GM12878 (cell line): Measurements from ENCODE around the gene JAG1. TPM values are rescaled to one million over a fixed set of nuclear protein-coding genes. Genes with fewer than 3 reads are reported as not detected.

ENCODE experiments used
- ATAC-seq: fragments of 200-7000 bp; cut with Tn5 transposase; 3 replicates; pipeline ENCODE4 v1.9.1; 2020; ENCODE audit warnings: mild to moderate bottlenecking, moderate library complexity
- BruUV-seq: library from RNA; stranded (reverse); fragments of 400-500 nt; replicated peaks from 2 replicates; lab custom pipeline; 2021; lab: Mats Ljungman, UMichigan
- CTCF ChIA-PET: fragments of 300-600 bp; sonication (Branson Sonifier 250); formaldehyde crosslinking; extraction: SDS; loops from one replicate; lab custom pipeline; 2021; ENCODE audit warnings: inconsistent platforms; lab: Yijun Ruan, JAX
- POLR2A ChIA-PET: fragments of 350-600 bp; formaldehyde crosslinking; extraction: SDS; loops from one replicate; lab custom pipeline; 2021; ENCODE audit warnings: inconsistent platforms; lab: Charles Lee
- RAD21 ChIA-PET: fragments of 300-600 bp; sonication (Branson Sonifier 250); formaldehyde crosslinking; loops from one replicate; lab custom pipeline; 2023; ENCODE audit warnings: antibody characterized with exemption; ENCODE audit not compliant: unreplicated experiment; lab: Charles Lee
- SMC1A ChIA-PET: fragments of 300-600 bp; sonication (Branson Sonifier 250); formaldehyde crosslinking; loops from one replicate; lab custom pipeline; 2023; ENCODE audit not compliant: unreplicated experiment, uncharacterized antibody; lab: Charles Lee
- DNase-seq: peaks from one replicate; pipeline ENCODE4 v3.0.0-alpha.2; 2011; ENCODE audit warnings: low read depth, low spot score
- FAIRE-seq: peaks from 3 replicates; lab custom pipeline; 2011; peaks lifted over from hg19 to GRCh38; lab: Jason Lieb, UNC
- H2AFZ ChIP-seq: 2 replicates; pipeline ENCODE4 v1.6.0; 2011; ENCODE audit warnings: low read depth, low read length, control low read depth; ENCODE audit not compliant: control insufficient read depth
- H3K27ac ChIP-seq: 2 replicates; pipeline ENCODE4 v1.5.1; 2011; ENCODE audit warnings: control low read depth; ENCODE audit not compliant: control insufficient read depth, insufficient read depth
- H3K27me3 ChIP-seq, 2 experiments: replicated peaks in 1 of 2; 2 replicates each; pipeline versions ENCODE4 v1.6.0 to v1.6.1; 2011; ENCODE audit warnings: low read length in 1 of 2; ENCODE audit not compliant: control insufficient read depth in 2 of 2, insufficient read depth in 2 of 2
- H3K36me3 ChIP-seq, 2 experiments: 2 replicates each; pipeline ENCODE4 v1.5.1; 2011; ENCODE audit warnings: low read length in 1 of 2; ENCODE audit not compliant: control insufficient read depth in 2 of 2, insufficient read depth in 2 of 2
- H3K4me1 ChIP-seq: 2 replicates; pipeline ENCODE4 v1.6.1; 2011; ENCODE audit warnings: mild to moderate bottlenecking, low read length, moderate library complexity, mixed read lengths; ENCODE audit not compliant: control insufficient read depth, insufficient read depth
- H3K4me2 ChIP-seq: 2 replicates; pipeline ENCODE4 v1.6.0; 2011; ENCODE audit warnings: control low read depth; ENCODE audit not compliant: control insufficient read depth, insufficient read depth
- H3K4me3 ChIP-seq: fragments of 200-600 bp; sonication (generic); 2 replicates; pipeline ENCODE4 v1.5.1; 2016
- H3K79me2 ChIP-seq: 2 replicates; pipeline ENCODE4 v1.6.0; 2011; ENCODE audit warnings: low read length; ENCODE audit not compliant: control insufficient read depth, insufficient read depth
- H3K9ac ChIP-seq: 2 replicates; pipeline ENCODE4 v1.8.0; 2011; ENCODE audit warnings: low read length, control low read depth, mixed read lengths; ENCODE audit not compliant: control insufficient read depth, insufficient read depth
- H3K9me3 ChIP-seq: replicated peaks from 3 replicates; pipeline ENCODE4 v1.5.1; 2011; ENCODE audit warnings: mild to moderate bottlenecking, low read length; ENCODE audit not compliant: control insufficient read depth, insufficient read depth
- H4K20me1 ChIP-seq: 2 replicates; pipeline ENCODE4 v1.6.0; 2011; ENCODE audit not compliant: control insufficient read depth, insufficient read depth
- MEF2B ChIP-seq: fragments of 450-650 bp; IDR thresholded peaks from 2 replicates; pipeline ENCODE4 v1.6.1; 2018; ENCODE audit warnings: mild to moderate bottlenecking, moderate library complexity; ENCODE audit not compliant: partially characterized antibody, poor library complexity, severe bottlenecking
- WGBS: methylation state at CpG from one replicate; pipeline ENCODE4 v1.1.6; 2016; ENCODE audit warnings: low lambda C conversion rate; ENCODE audit not compliant: insufficient replicate concordance, insufficient coverage; ENCODE audit errors: missing lambda C conversion rate; 5-methylcytosine and 5-hydroxymethylcytosine counted together
- in situ Hi-C: fragments of 300-500 bp; cut with MboI; formaldehyde crosslinking; loops from 9 replicates; pipeline ENCODE4 v1.14.3; 2018; ENCODE audit warnings: mixed read lengths
- intact Hi-C: fragments of 100-400 bp; cut with micrococcal nuclease; formaldehyde crosslinking; loops from one replicate; pipeline ENCODE4 v1.14.2; 2022; ENCODE audit not compliant: unreplicated experiment
- polyA plus RNA-seq, 11 experiments: library from polyadenylated mRNA; depleted of rRNA in 4 of 11; unstranded in 6 of 11; stranded (reverse) in 5 of 11; fragments of >200 nt; fragmentation: Nextera tagmentation in 4 of 11; fragmentation: Illumina TruSeq in 1 of 11; extraction: Ambion mirVana in 4 of 11; extraction: Trizol in 1 of 11; gene quantifications; 1 replicate in 1 of 11; 2 replicates in 10 of 11; pipeline versions ENCODE4 v1.2.1 to v1.2.3, GENCODE V29; 2011 to 2016; ENCODE audit warnings: inconsistent platforms in 2 of 11, missing spikeins in 2 of 11, low read depth in 1 of 11
- total RNA-seq, 4 experiments: library from RNA; depleted of rRNA in 3 of 4; stranded (reverse); fragments of >200 nt in 3 of 4; fragmentation: Illumina TruSeq in 1 of 4; extraction: Trizol in 1 of 4; gene quantifications; 2 replicates each; pipeline versions ENCODE4 v1.2.1 to v1.2.3, GENCODE V29; 2013 to 2021
- TF ChIP-seq, protein P1 (sequence below): fragments of 450-650 bp; IDR thresholded peaks from 2 replicates; pipeline ENCODE4 v1.6.1; 2016; ENCODE audit warnings: mild to moderate bottlenecking
- TF ChIP-seq, protein P2 (sequence below): fragments of 450-650 bp; IDR thresholded peaks from 2 replicates; pipeline ENCODE4 v1.6.1; 2014; ENCODE audit warnings: mild to moderate bottlenecking

JAG1 gene
- total and polyA plus RNA-seq, 10 of the 15 experiments (the other 5 are each of a cell fraction or from before 2014, with no cell fraction given), result 0.66 to 6.9 (median 1.8) TPM

DNA sequence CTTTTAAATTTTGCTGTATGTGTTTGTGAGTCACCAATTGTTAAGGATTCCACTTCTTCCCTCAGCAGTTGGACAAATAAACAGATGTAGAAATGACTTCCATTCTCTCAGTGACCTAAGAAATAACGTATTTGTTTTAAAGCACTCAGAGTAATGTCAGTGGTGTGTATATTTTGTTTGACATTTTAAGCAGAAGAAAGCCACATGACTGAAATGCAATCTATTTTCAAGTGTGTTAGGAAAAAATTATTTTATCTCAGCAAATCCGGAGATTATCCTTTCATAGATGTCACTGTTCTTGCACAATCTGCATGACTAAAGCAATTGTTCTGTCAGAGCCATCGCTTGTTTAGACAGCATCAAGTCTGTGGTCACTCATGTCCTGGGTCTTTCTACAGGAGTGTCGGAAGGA is 77.1 kb downstream of the JAG1 start:
- no peaks in the 10 kb centered on the region for H3K9me3 ChIP-seq
- intact Hi-C loops (no loop called here), in situ Hi-C loops (no loop called here)
- ATAC-seq, result no peak
- no TSS peak for BruUV-seq
- H2AFZ ChIP-seq, result no peak overlapping the region
- no peak for DNase-seq
- CTCF ChIA-PET, result interaction anchor here (1.1 to 1.7 kb wide), 2 partner anchors 10 to 13 kb away, joined by 3 to 5 read pairs; no protein-coding TSS in a partner anchor
- RAD21 ChIA-PET, result interaction anchor here (1.6 kb wide), 1 partner anchor 14 kb away, joined by 4 read pairs; no protein-coding TSS in a partner anchor
- FAIRE-seq, result no peak
- H3K4me1 ChIP-seq, result peaks cover 7% of the 10 kb centered on the region; the same call in 1 of the 2 replicates
- no peak for TF ChIP-seq MEF2B
- WGBS, result 99% methylated on average over 4 of the region's 4 CpGs
- no peak overlapping the region for H3K27ac ChIP-seq
- no peaks in the 10 kb centered on the region for H3K27me3 ChIP-seq
- no peak overlapping the region for H3K4me3 ChIP-seq
- H3K9ac ChIP-seq, result no peak overlapping the region
- no peak overlapping the region for H3K4me2 ChIP-seq
- SMC1A ChIA-PET, result interaction anchor here (1.4 to 2.2 kb wide), 3 partner anchors 9 to 947 kb away, joined by 3 to 5 read pairs (median 4); no protein-coding TSS in a partner anchor
- no peaks in the 10 kb centered on the region for H4K20me1 ChIP-seq
- POLR2A ChIA-PET, result no interaction called here
- H3K79me2 ChIP-seq, result no peaks in the 10 kb centered on the region
- no peaks in the 10 kb centered on the region; a peak in 1 of 4 replicates for H3K36me3 ChIP-seq

DNA sequence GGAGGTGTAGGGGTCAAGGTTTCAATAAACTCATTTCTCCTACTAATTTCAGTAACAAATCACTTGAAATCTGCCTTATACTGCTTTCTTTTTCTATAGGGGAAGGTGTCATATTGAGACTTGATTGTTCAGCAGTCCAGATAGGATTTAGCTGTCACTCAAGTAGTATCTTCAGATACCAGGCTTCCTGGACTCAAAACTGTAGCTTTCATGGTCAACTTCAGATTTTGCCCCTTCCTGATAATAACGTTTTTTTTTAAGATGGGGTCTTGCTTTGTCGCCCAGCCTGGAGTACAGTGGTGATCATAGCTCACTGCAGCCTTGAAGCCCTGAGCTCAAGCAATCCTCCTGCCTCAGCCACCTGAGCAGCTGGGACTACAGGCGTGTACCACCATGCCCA is 77.8 kb downstream of the JAG1 start:
- no peak overlapping the region for H3K27ac ChIP-seq
- SMC1A ChIA-PET, result interaction anchor here (2.2 kb wide), 1 partner anchor 10 kb away, joined by 5 read pairs; no protein-coding TSS in a partner anchor
- 62% methylated on average over 3 of the region's 3 CpGs for WGBS
- no peaks in the 10 kb centered on the region for H3K9me3 ChIP-seq
- no TSS peak for BruUV-seq
- no peaks in the 10 kb centered on the region; a peak in 1 of 4 replicates for H3K36me3 ChIP-seq
- no peaks in the 10 kb centered on the region for H3K79me2 ChIP-seq
- CTCF ChIA-PET, result interaction anchor here (1.7 kb wide), 1 partner anchor 9 kb away, joined by 5 read pairs; no protein-coding TSS in a partner anchor
- no peak overlapping the region for H3K4me3 ChIP-seq
- RAD21 ChIA-PET, result no interaction called here
- H3K27me3 ChIP-seq, result no peaks in the 10 kb centered on the region
- in situ Hi-C loops, result no loop called here
- POLR2A ChIA-PET, result no interaction called here
- no peak for ATAC-seq
- no peaks in the 10 kb centered on the region for H4K20me1 ChIP-seq
- H3K4me1 ChIP-seq, result peaks cover 7% of the 10 kb centered on the region; the same call in 1 of the 2 replicates
- H3K4me2 ChIP-seq, result no peak overlapping the region
- no peak overlapping the region for H2AFZ ChIP-seq
- FAIRE-seq, result no peak
- TF ChIP-seq, protein P1, sequence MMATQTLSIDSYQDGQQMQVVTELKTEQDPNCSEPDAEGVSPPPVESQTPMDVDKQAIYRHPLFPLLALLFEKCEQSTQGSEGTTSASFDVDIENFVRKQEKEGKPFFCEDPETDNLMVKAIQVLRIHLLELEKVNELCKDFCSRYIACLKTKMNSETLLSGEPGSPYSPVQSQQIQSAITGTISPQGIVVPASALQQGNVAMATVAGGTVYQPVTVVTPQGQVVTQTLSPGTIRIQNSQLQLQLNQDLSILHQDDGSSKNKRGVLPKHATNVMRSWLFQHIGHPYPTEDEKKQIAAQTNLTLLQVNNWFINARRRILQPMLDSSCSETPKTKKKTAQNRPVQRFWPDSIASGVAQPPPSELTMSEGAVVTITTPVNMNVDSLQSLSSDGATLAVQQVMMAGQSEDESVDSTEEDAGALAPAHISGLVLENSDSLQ, result peak; percentile 43; the same call in 1 of the 2 replicates
- TF ChIP-seq, protein P2, sequence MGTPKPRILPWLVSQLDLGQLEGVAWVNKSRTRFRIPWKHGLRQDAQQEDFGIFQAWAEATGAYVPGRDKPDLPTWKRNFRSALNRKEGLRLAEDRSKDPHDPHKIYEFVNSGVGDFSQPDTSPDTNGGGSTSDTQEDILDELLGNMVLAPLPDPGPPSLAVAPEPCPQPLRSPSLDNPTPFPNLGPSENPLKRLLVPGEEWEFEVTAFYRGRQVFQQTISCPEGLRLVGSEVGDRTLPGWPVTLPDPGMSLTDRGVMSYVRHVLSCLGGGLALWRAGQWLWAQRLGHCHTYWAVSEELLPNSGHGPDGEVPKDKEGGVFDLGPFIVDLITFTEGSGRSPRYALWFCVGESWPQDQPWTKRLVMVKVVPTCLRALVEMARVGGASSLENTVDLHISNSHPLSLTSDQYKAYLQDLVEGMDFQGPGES, result no peak
- TF ChIP-seq, all 136 proteins: peak for 1
- H3K9ac ChIP-seq, result no peak overlapping the region
- intact Hi-C loops, result no loop called here
- DNase-seq, result no peak
